ENCODE measurements around the gene SLC45A2. TPM values are rescaled to one million over a fixed set of nuclear protein-coding genes. Genes with fewer than 3 reads are reported as not detected.

SLC45A2 gene
- total RNA-seq, 2 experiments from 2014 or later, result not detected

GRCh38 chr5:34028349-34028748, 43.9 kb upstream of the SLC45A2 start:
- DNase-seq (no peak), ATAC-seq (no peak)
- peaks cover under 1% of the 10 kb centered on the region for H3K4me1 Mint-ChIP-seq (ENCODE audit: low read depth)
- no peaks in the 10 kb centered on the region for H3K27me3 Mint-ChIP-seq
- no peaks in the 10 kb centered on the region for H3K9me3 Mint-ChIP-seq
- POLR2A ChIA-PET, result no interaction called here
- no peak for TF ChIP-seq CTCF (IDR thresholded peaks at IDR 0.05)
- intact Hi-C loops (cut with micrococcal nuclease), result no loop called here
- no peak overlapping the region for H3K4me3 Mint-ChIP-seq
- H3K27ac Mint-ChIP-seq, result no peak overlapping the region
- CTCF ChIA-PET, result no interaction called here
- H3K36me3 Mint-ChIP-seq (ENCODE audit: low read depth), result peaks cover 4% of the 10 kb centered on the region

GRCh38 chr5:34026089-34026761, 41.7 kb upstream of the SLC45A2 start:
- intact Hi-C loops (cut with micrococcal nuclease), result no loop called here
- DNase-seq (no peak), ATAC-seq (no peak)
- H3K9me3 Mint-ChIP-seq, result no peaks in the 10 kb centered on the region
- H3K4me3 Mint-ChIP-seq, result no peak overlapping the region
- CTCF ChIA-PET, result no interaction called here
- no peak overlapping the region for H3K27ac Mint-ChIP-seq
- POLR2A ChIA-PET, result no interaction called here
- no peaks in the 10 kb centered on the region for H3K27me3 Mint-ChIP-seq
- peaks cover 6% of the 10 kb centered on the region for H3K36me3 Mint-ChIP-seq (ENCODE audit: low read depth)
- peaks cover 17% of the 10 kb centered on the region for H3K4me1 Mint-ChIP-seq (ENCODE audit: low read depth)
- TF ChIP-seq CTCF (IDR thresholded peaks at IDR 0.05), result no peak

GRCh38 chr5:34022121-34022705, 37.7 kb upstream of the SLC45A2 start:
- H3K4me1 Mint-ChIP-seq (ENCODE audit: low read depth), result peaks cover 22% of the 10 kb centered on the region
- TF ChIP-seq CTCF (IDR thresholded peaks at IDR 0.05), result no peak
- no peaks in the 10 kb centered on the region for H3K27me3 Mint-ChIP-seq
- ATAC-seq (peak; percentile 98), DNase-seq (peak; percentile 73)
- H3K4me3 Mint-ChIP-seq, result no peak overlapping the region
- intact Hi-C loops (cut with micrococcal nuclease), result no loop called here
- ChIA-PET CTCF (interaction anchor here (1.7 kb wide), 1 partner anchor 14 kb away, joined by 4 read pairs; no protein-coding TSS in a partner anchor), POLR2A (interaction anchor here (0.8 to 1.2 kb wide), 2 partner anchors 13 to 16 kb away, joined by 3 read pairs; no protein-coding TSS in a partner anchor)
- peaks cover 4% of the 10 kb centered on the region for H3K36me3 Mint-ChIP-seq (ENCODE audit: low read depth)
- peak overlapping the region; percentile 81 for H3K27ac Mint-ChIP-seq
- no peaks in the 10 kb centered on the region for H3K9me3 Mint-ChIP-seq

GRCh38 chr5:34021334-34021733, 36.8 kb upstream of the SLC45A2 start:
- Mint-ChIP-seq H3K27me3 (no peaks in the 10 kb centered on the region), H3K36me3 (ENCODE audit: low read depth) (peaks cover 4% of the 10 kb centered on the region), H3K4me1 (ENCODE audit: low read depth) (peaks cover 22% of the 10 kb centered on the region), H3K9me3 (no peaks in the 10 kb centered on the region), H3K4me3 (no peak overlapping the region), H3K27ac (peak overlapping the region; percentile 81)
- POLR2A ChIA-PET, result interaction anchor here (0.8 kb wide), 1 partner anchor 16 kb away, joined by 3 read pairs; no protein-coding TSS in a partner anchor
- no peak for DNase-seq
- no peak for TF ChIP-seq CTCF (IDR thresholded peaks at IDR 0.05)
- CTCF ChIA-PET, result no interaction called here
- ATAC-seq, result no peak
- intact Hi-C loops (cut with micrococcal nuclease), result no loop called here

GRCh38 chr5:34020726-34021125, 36.2 kb upstream of the SLC45A2 start:
- H3K36me3 Mint-ChIP-seq (ENCODE audit: low read depth), result peaks cover 4% of the 10 kb centered on the region
- intact Hi-C loops (cut with micrococcal nuclease), result no loop called here
- ChIA-PET POLR2A (no interaction called here), CTCF (interaction anchor here (1.2 kb wide), 1 partner anchor 23 kb away, joined by 7 read pairs; no protein-coding TSS in a partner anchor)
- no peak for ATAC-seq
- peaks cover 23% of the 10 kb centered on the region for H3K4me1 Mint-ChIP-seq (ENCODE audit: low read depth)
- no peaks in the 10 kb centered on the region for H3K9me3 Mint-ChIP-seq
- no peak for TF ChIP-seq CTCF (IDR thresholded peaks at IDR 0.05)
- peak overlapping the region; percentile 81 for H3K27ac Mint-ChIP-seq
- no peaks in the 10 kb centered on the region for H3K27me3 Mint-ChIP-seq
- H3K4me3 Mint-ChIP-seq, result no peak overlapping the region
- no peak for DNase-seq
